Measurements from ENCODE around the gene EDN2.

DNA sequence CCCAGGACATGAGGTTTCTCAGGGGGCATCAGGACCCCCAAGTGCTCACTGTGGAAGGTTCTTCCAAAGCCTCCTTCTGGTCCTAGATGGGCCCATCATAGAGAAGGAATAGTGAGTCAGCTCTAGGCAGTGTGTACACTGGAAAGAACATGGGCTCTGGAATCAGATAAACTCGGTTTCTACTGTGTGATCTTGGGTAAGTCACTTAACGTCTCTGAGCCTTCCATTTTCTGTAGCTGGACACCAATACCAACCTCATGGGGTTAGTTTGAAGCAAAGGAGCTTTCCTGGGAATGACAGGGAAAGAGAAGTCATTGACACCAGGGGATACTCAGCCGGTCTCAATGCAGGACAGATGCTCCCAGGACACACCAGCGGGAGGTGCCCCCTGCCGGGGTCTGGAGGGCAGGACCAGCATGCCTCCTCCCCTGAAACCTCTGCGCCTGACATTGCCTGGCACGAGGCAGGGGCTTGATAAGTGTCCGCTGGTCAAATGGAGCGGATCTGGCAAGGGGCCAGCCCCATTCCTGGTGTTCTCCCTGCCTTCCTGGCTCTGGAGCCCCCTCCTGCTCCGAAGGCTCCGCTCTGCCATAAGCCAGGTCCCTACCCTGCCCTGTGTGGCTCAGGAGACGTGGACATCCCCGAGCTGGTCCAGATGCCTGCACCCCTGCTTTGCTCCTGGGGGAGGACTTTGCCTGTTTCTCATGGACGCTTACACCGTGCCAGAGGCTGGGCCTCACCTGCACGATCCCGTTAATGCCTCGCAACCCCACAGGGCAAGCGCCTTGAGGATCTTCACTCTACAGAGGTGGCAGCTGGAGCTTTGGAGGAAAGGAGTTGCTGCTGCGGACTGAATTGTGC, 52.8 kb downstream of the EDN2 start:
- TF ChIP-seq YY1 (IDR thresholded peaks at IDR 0.05; ENCODE audit: insufficient read depth, insufficient read length) (no peak), ZNF274 (IDR thresholded peaks at IDR 0.05; ENCODE audit: low read depth, low read length) (no peak)

Data from NT2/D1 (cell line).